Measurements from ENCODE around the gene LRRC3.

- TF ChIP-seq CTCF (IDR thresholded peaks at IDR 0.05; ENCODE audit: low read length) (no peak), EZH2 (optimal IDR thresholded peaks at IDR 0.05; ENCODE audit: low read depth, low read length) (no peak)
Observed at GRCh38 chr21:44420416-44421205, 34.7 kb upstream of the LRRC3 start.

Data from MM.1S (cell line).